NT2/D1 (cell line): Measurements from ENCODE around the gene SRPK2.

Experiments used
- SUZ12 ChIP-seq: IDR thresholded peaks from 2 replicates; pipeline ENCODE4 v1.6.1; 2011; ENCODE audit not compliant: insufficient read length, insufficient read depth; ENCODE audit errors: extremely low read depth
- YY1 ChIP-seq: IDR thresholded peaks from 2 replicates; pipeline ENCODE4 v1.6.1; 2011; ENCODE audit not compliant: insufficient read length, insufficient read depth
- ZNF274 ChIP-seq: IDR thresholded peaks from 2 replicates; pipeline ENCODE4 v1.6.1; 2011; ENCODE audit warnings: mild to moderate bottlenecking, low read depth, low read length

- TF ChIP-seq ZNF274, result no peak
- no peak for TF ChIP-seq SUZ12
- no peak for TF ChIP-seq YY1
Observed at GRCh38 chr7:105088456-105088855, 300.3 kb downstream of the SRPK2 start.
